Skeletal muscle tissue (tissue), 4 donors: ENCODE measurements around the gene TMEM98. TPM values are rescaled to one million over a fixed set of nuclear protein-coding genes. Genes with fewer than 3 reads are reported as not detected.

Experiments used
- H3K27ac ChIP-seq: one replicate; pipeline ENCODE4 v1.7.0; 2013; ENCODE audit warnings: mild to moderate bottlenecking, low read depth, low read length, inconsistent platforms
- H3K27me3 ChIP-seq, 3 donors: one replicate each; pipeline ENCODE4 v1.7.0; 2013; ENCODE audit warnings: low read length in 3 of 3; ENCODE audit not compliant: control insufficient read depth in 3 of 3, insufficient read depth in 3 of 3
- H3K36me3 ChIP-seq, 3 donors: one replicate each; pipeline ENCODE4 v1.7.0; 2013; ENCODE audit warnings: low read length in 3 of 3; ENCODE audit not compliant: control insufficient read depth in 3 of 3, insufficient read depth in 3 of 3
- H3K4me1 ChIP-seq, 3 donors: one replicate each; pipeline ENCODE4 v1.7.0; 2013; ENCODE audit warnings: low read length in 3 of 3, mild to moderate bottlenecking in 3 of 3; ENCODE audit not compliant: control insufficient read depth in 3 of 3, insufficient read depth in 3 of 3
- H3K4me3 ChIP-seq, 3 donors: one replicate each; pipeline ENCODE4 v1.7.0; 2013; ENCODE audit warnings: low read length in 3 of 3
- H3K9ac ChIP-seq, 3 donors: one replicate each; pipeline ENCODE4 v1.7.0; 2013; ENCODE audit warnings: low read length in 3 of 3, mild to moderate bottlenecking in 3 of 3, moderate library complexity in 2 of 3, low read depth in 1 of 3
- H3K9me3 ChIP-seq, 3 donors: one replicate each; pipeline ENCODE4 v1.7.0; 2013; ENCODE audit warnings: low read length in 3 of 3; ENCODE audit not compliant: control insufficient read depth in 3 of 3
- total RNA-seq: library from RNA; depleted of rRNA; stranded (reverse); fragments of >200 nt; gene quantifications from one replicate; pipeline ENCODE4 v1.2.3, GENCODE V29; 2014
- donor health status: Osteomylitis.

Gene TMEM98
- total RNA-seq, 1 donor from 2014 or later: 27.1 TPM

GRCh38 chr17:32988481-32989101, 60.6 kb downstream of the TMEM98 start:
- no peak overlapping the region for H3K4me3 ChIP-seq
- no peak overlapping the region for H3K27ac ChIP-seq
- no peaks in the 10 kb centered on the region for H3K9me3 ChIP-seq
- H3K27me3 ChIP-seq: peaks cover 4 to 17% (median 6%) of the 10 kb centered on the region in 3 donors
- H3K36me3 ChIP-seq: no peaks in the 10 kb centered on the region
- H3K9ac ChIP-seq: no peak overlapping the region
- H3K4me1 ChIP-seq: no peaks in the 10 kb centered on the region

GRCh38 chr17:32992321-32993033, 64.5 kb downstream of the TMEM98 start:
- Histone ChIP-seq H3K4me1 (no peaks in the 10 kb centered on the region), H3K4me3 (no peak overlapping the region), H3K9ac (no peak overlapping the region), H3K9me3 (no peaks in the 10 kb centered on the region), H3K36me3 (no peaks in the 10 kb centered on the region), H3K27ac (no peak overlapping the region), H3K27me3 (peaks cover 13 to 33% (median 18%) of the 10 kb centered on the region in 3 donors)

- no peak overlapping the region for H3K9ac ChIP-seq
- peaks cover 0 to 7% (median 4%) of the 10 kb centered on the region in 3 donors for H3K4me1 ChIP-seq
- no peaks in the 10 kb centered on the region for H3K9me3 ChIP-seq
- no peak overlapping the region for H3K4me3 ChIP-seq
- no peaks in the 10 kb centered on the region for H3K36me3 ChIP-seq
- H3K27ac ChIP-seq: no peak overlapping the region
- peaks cover 13 to 43% (median 29%) of the 10 kb centered on the region in 3 donors for H3K27me3 ChIP-seq
These were observed 66.0 kb downstream of the TMEM98 start for GRCh38 chr17:32993977-32994376.

Other genes starting within 250 kb of the TMEM98 start
- gene MYO1D, start 51.0 kb upstream of the TMEM98 start, total RNA-seq: 15.1 TPM
- not detected for gene SPACA3, start 63.7 kb downstream of the TMEM98 start, total RNA-seq